Trophoblast cell (in vitro differentiated cells and primary cell): ENCODE measurements around the gene GPR87.

ENCODE experiments used
- DNase-seq, 2 donors: peaks; one replicate each; pipeline ENCODE4 v3.0.0-alpha.2; 2016
- H2AFZ ChIP-seq: 2 replicates; pipeline ENCODE4 v1.6.1; 2013; ENCODE audit warnings: low read length, moderate library complexity, mild to moderate bottlenecking; ENCODE audit not compliant: insufficient read depth, poor library complexity
- H2AK5ac ChIP-seq: 2 replicates; pipeline ENCODE4 v1.6.1; 2013; ENCODE audit warnings: mild to moderate bottlenecking, low read length
- H2BK120ac ChIP-seq: 2 replicates; pipeline ENCODE4 v1.6.1; 2013; ENCODE audit warnings: low read length, mild to moderate bottlenecking, moderate library complexity; ENCODE audit not compliant: insufficient read depth, poor library complexity
- H2BK12ac ChIP-seq: 2 replicates; pipeline ENCODE4 v1.6.1; 2013; ENCODE audit warnings: mild to moderate bottlenecking, low read length, moderate library complexity
- H2BK5ac ChIP-seq: 2 replicates; pipeline ENCODE4 v1.6.1; 2013; ENCODE audit warnings: low read length, low read depth, moderate library complexity, mild to moderate bottlenecking; ENCODE audit not compliant: poor library complexity
- H3K14ac ChIP-seq: 2 replicates; pipeline ENCODE4 v1.6.1; 2013; ENCODE audit warnings: mild to moderate bottlenecking, low read length
- H3K18ac ChIP-seq: 2 replicates; pipeline ENCODE4 v1.6.1; 2013; ENCODE audit warnings: mild to moderate bottlenecking, low read length
- H3K23ac ChIP-seq: 2 replicates; pipeline ENCODE4 v1.6.1; 2013; ENCODE audit warnings: low read length
- H3K27ac ChIP-seq: 2 replicates; pipeline ENCODE4 v1.5.1; 2013; ENCODE audit warnings: low read depth, mild to moderate bottlenecking, inconsistent platforms, low read length, moderate library complexity
- H3K27me3 ChIP-seq: 2 replicates; pipeline ENCODE4 v1.6.1; 2013; ENCODE audit warnings: inconsistent platforms, mild to moderate bottlenecking, low read length, moderate library complexity; ENCODE audit not compliant: insufficient read depth
- H3K36me3 ChIP-seq, 2 experiments: 1 replicate in 1 of 2; 2 replicates in 1 of 2; pipeline ENCODE4 v1.6.1; 2013; ENCODE audit warnings: low read length in 2 of 2, mild to moderate bottlenecking in 2 of 2, moderate library complexity in 1 of 2; ENCODE audit not compliant: insufficient read depth in 2 of 2, control insufficient read depth in 1 of 2
- H3K4ac ChIP-seq: 2 replicates; pipeline ENCODE4 v1.6.1; 2013; ENCODE audit warnings: low read depth, mild to moderate bottlenecking, low read length, moderate library complexity
- H3K4me1 ChIP-seq, 2 experiments: 1 replicate in 1 of 2; 2 replicates in 1 of 2; pipeline ENCODE4 v1.6.1; 2013; ENCODE audit warnings: low read length in 2 of 2, mild to moderate bottlenecking in 2 of 2, moderate library complexity in 1 of 2; ENCODE audit not compliant: insufficient read depth in 2 of 2, control insufficient read depth in 1 of 2
- H3K4me2 ChIP-seq: 2 replicates; pipeline ENCODE4 v1.6.1; 2013; ENCODE audit warnings: inconsistent platforms, mild to moderate bottlenecking, low read length, moderate library complexity
- H3K4me3 ChIP-seq: 2 replicates; pipeline ENCODE4 v1.5.1; 2013; ENCODE audit warnings: mild to moderate bottlenecking, low read depth, low read length, inconsistent platforms
- H3K79me1 ChIP-seq: one replicate; pipeline ENCODE4 v1.6.1; 2013; ENCODE audit warnings: low read length
- H3K79me2 ChIP-seq: 2 replicates; pipeline ENCODE4 v1.6.1; 2013; ENCODE audit warnings: low read length, mild to moderate bottlenecking; ENCODE audit not compliant: control insufficient read depth, insufficient read depth, poor library complexity
- H3K9ac ChIP-seq: 2 replicates; pipeline ENCODE4 v1.6.1; 2013; ENCODE audit warnings: mild to moderate bottlenecking, low read length
- H3K9me3 ChIP-seq: 2 replicates; pipeline ENCODE4 v1.6.1; 2013; ENCODE audit warnings: low read depth, mild to moderate bottlenecking, control low read depth, inconsistent platforms, low read length; ENCODE audit not compliant: insufficient read depth
- H4K12ac ChIP-seq: 2 replicates; pipeline ENCODE4 v1.6.1; 2013; ENCODE audit warnings: low read depth, mild to moderate bottlenecking, low read length, moderate library complexity
- H4K8ac ChIP-seq: 2 replicates; pipeline ENCODE4 v1.6.1; 2013; ENCODE audit warnings: low read depth, mild to moderate bottlenecking, low read length, moderate library complexity
- H4K91ac ChIP-seq: one replicate; pipeline ENCODE4 v1.6.1; 2013; ENCODE audit warnings: low read depth, mild to moderate bottlenecking, low read length, moderate library complexity
- WGBS: extraction: QIAGEN DNeasy Blood & Tissue Kit; methylation state at CpG from one replicate; pipeline ENCODE4 v1.1.7; 2013; ENCODE audit warnings: missing lambda C conversion rate; ENCODE audit not compliant: insufficient read length, insufficient coverage; ENCODE audit errors: extremely low coverage; 5-methylcytosine and 5-hydroxymethylcytosine counted together

The GPR87 gene

GRCh38 chr3:151305060-151305774 lies 11.4 kb downstream of the GPR87 start:
- WGBS, result no CpG with 5 or more reads among the region's 7 CpGs
- Histone ChIP-seq H2BK5ac (peak overlapping the region; percentile 71), H3K4me2 (peak overlapping the region; percentile 47), H4K8ac (peak overlapping the region; percentile 17), H2AK5ac (no peak overlapping the region), H3K9ac (no peak overlapping the region), H4K91ac (no peak overlapping the region), H2BK12ac (peak overlapping the region; percentile 12), H4K12ac (no peak overlapping the region), H3K36me3 (peaks cover 3 to 4% of the 10 kb centered on the region in 2 experiments), H3K27ac (peak overlapping the region; percentile 94), H3K23ac (no peak overlapping the region), H3K4ac (no peak overlapping the region), H2BK120ac (peak overlapping the region; percentile 26), H3K4me1 (peaks cover 21 to 27% of the 10 kb centered on the region in 2 experiments), H3K27me3 (no peaks in the 10 kb centered on the region), H3K79me1 (peaks cover 16% of the 10 kb centered on the region), H3K14ac (no peak overlapping the region), H3K18ac (peak overlapping the region; percentile 21), H3K4me3 (no peak overlapping the region), H3K79me2 (peaks cover 7% of the 10 kb centered on the region), H2AFZ (no peak overlapping the region), H3K9me3 (no peaks in the 10 kb centered on the region)
- DNase-seq, result peak; percentile 97 to 98

- no peak overlapping the region for H2AK5ac ChIP-seq
- no peak overlapping the region for H2BK12ac ChIP-seq
- no peak overlapping the region for H3K18ac ChIP-seq
- no peak overlapping the region for H3K4me2 ChIP-seq
- H4K12ac ChIP-seq, result no peak overlapping the region
- DNase-seq, result no peak
- H3K4me1 ChIP-seq, result peaks cover 21 to 25% of the 10 kb centered on the region in 2 experiments
- no CpG with 5 or more reads among the region's 2 CpGs for WGBS
- peaks cover 4 to 5% of the 10 kb centered on the region in 2 experiments for H3K36me3 ChIP-seq
- peaks cover 16% of the 10 kb centered on the region for H3K79me1 ChIP-seq
- H2BK120ac ChIP-seq, result no peak overlapping the region
- H3K4ac ChIP-seq, result no peak overlapping the region
- H3K23ac ChIP-seq, result no peak overlapping the region
- no peak overlapping the region for H3K9ac ChIP-seq
- H3K4me3 ChIP-seq, result no peak overlapping the region
- no peak overlapping the region for H4K91ac ChIP-seq
- peaks cover 5% of the 10 kb centered on the region for H3K79me2 ChIP-seq
- no peaks in the 10 kb centered on the region for H3K27me3 ChIP-seq
- no peak overlapping the region for H4K8ac ChIP-seq
- H3K9me3 ChIP-seq, result no peaks in the 10 kb centered on the region
- H2BK5ac ChIP-seq, result no peak overlapping the region
- peak overlapping the region; percentile 89 for H3K27ac ChIP-seq
- no peak overlapping the region for H2AFZ ChIP-seq
- H3K14ac ChIP-seq, result no peak overlapping the region
Measured at GRCh38 chr3:151303751-151304150, 12.9 kb downstream of the GPR87 start.

GRCh38 chr3:151301787-151302186 lies 14.8 kb downstream of the GPR87 start:
- Histone ChIP-seq H3K4me3 (no peak overlapping the region), H3K9me3 (no peaks in the 10 kb centered on the region), H2BK12ac (no peak overlapping the region), H3K4ac (no peak overlapping the region), H4K91ac (no peak overlapping the region), H3K4me2 (no peak overlapping the region), H2BK120ac (no peak overlapping the region), H3K23ac (no peak overlapping the region), H4K8ac (no peak overlapping the region), H3K79me1 (peaks cover 16% of the 10 kb centered on the region), H2BK5ac (no peak overlapping the region), H3K9ac (no peak overlapping the region), H3K27ac (no peak overlapping the region), H3K14ac (no peak overlapping the region), H3K79me2 (peaks cover 3% of the 10 kb centered on the region), H3K36me3 (peaks cover 4 to 5% of the 10 kb centered on the region in 2 experiments), H3K27me3 (no peaks in the 10 kb centered on the region), H3K4me1 (peaks cover 18 to 22% of the 10 kb centered on the region in 2 experiments), H4K12ac (no peak overlapping the region), H3K18ac (no peak overlapping the region), H2AK5ac (no peak overlapping the region), H2AFZ (no peak overlapping the region)
- WGBS, result no CpG with 5 or more reads among the region's 3 CpGs
- DNase-seq, result no peak

- H4K8ac ChIP-seq, result no peak overlapping the region
- H2AK5ac ChIP-seq, result no peak overlapping the region
- no peaks in the 10 kb centered on the region for H3K79me2 ChIP-seq
- H3K18ac ChIP-seq, result no peak overlapping the region
- H4K91ac ChIP-seq, result no peak overlapping the region
- H3K4ac ChIP-seq, result no peak overlapping the region
- DNase-seq, result no peak
- H2BK120ac ChIP-seq, result no peak overlapping the region
- no peak overlapping the region for H2BK5ac ChIP-seq
- no peak overlapping the region for H2BK12ac ChIP-seq
- H2AFZ ChIP-seq, result no peak overlapping the region
- H3K4me1 ChIP-seq, result peaks cover 15 to 17% of the 10 kb centered on the region in 2 experiments
- H3K4me3 ChIP-seq, result no peak overlapping the region
- no peaks in the 10 kb centered on the region for H3K27me3 ChIP-seq
- whole genome bisulfite sequencing, result no CpG with 5 or more reads among the region's 1 CpG
- H3K9ac ChIP-seq, result no peak overlapping the region
- H3K4me2 ChIP-seq, result no peak overlapping the region
- no peaks in the 10 kb centered on the region for H3K9me3 ChIP-seq
- H3K14ac ChIP-seq, result no peak overlapping the region
- H4K12ac ChIP-seq, result no peak overlapping the region
- peaks cover 6% of the 10 kb centered on the region for H3K79me1 ChIP-seq
- no peak overlapping the region for H3K23ac ChIP-seq
- no peak overlapping the region for H3K27ac ChIP-seq
- H3K36me3 ChIP-seq, result peaks cover 2% of the 10 kb centered on the region in 2 experiments
Measured at GRCh38 chr3:151300539-151300938, 16.1 kb downstream of the GPR87 start.
